H1 (cell line): ENCODE measurements around the gene RBM4. TPM values are rescaled to one million over a fixed set of nuclear protein-coding genes. Genes with fewer than 3 reads are reported as not detected.

Experiments
- CHD2 ChIP-seq: IDR thresholded peaks from 2 replicates; pipeline ENCODE4 v1.6.1; 2012; ENCODE audit warnings: low read length, improper control_type of control experiment
- CTBP2 ChIP-seq: IDR thresholded peaks from 2 replicates; pipeline ENCODE4 v1.7.0; 2011; ENCODE audit warnings: borderline replicate concordance, mild to moderate bottlenecking, moderate library complexity, mixed read lengths, low read length; ENCODE audit not compliant: insufficient read depth, insufficient read length
- EGR1 ChIP-seq: IDR thresholded peaks from 2 replicates; pipeline ENCODE4 v1.6.1; 2011; ENCODE audit warnings: low read depth, low read length, borderline replicate concordance
- PHF8 ChIP-seq: fragments of 200-600 bp; sonication (generic); conservative IDR thresholded peaks from 2 replicates; pipeline ENCODE4 v1.7.1; 2012; ENCODE audit warnings: low read depth, mild to moderate bottlenecking, inconsistent platforms, low read length, moderate library complexity
- RAD21 ChIP-seq, 2 experiments: IDR thresholded peaks in 1 of 2; conservative IDR thresholded peaks in 1 of 2; 2 replicates each; pipeline ENCODE4 v1.6.1; 2011; ENCODE audit warnings: low read depth in 2 of 2, low read length in 2 of 2, improper control_type of control experiment in 1 of 2, inconsistent platforms in 1 of 2, mild to moderate bottlenecking in 1 of 2, moderate library complexity in 1 of 2
- SIN3A ChIP-seq, 2 experiments: IDR thresholded peaks in 1 of 2; conservative IDR thresholded peaks in 1 of 2; 2 replicates each; pipeline ENCODE4 v1.6.1; 2011 to 2012; ENCODE audit warnings: low read length in 2 of 2, improper control_type of control experiment in 1 of 2, low read depth in 1 of 2, mild to moderate bottlenecking in 1 of 2
- TAF1 ChIP-seq: IDR thresholded peaks from 2 replicates; pipeline ENCODE4 v1.6.1; 2011; ENCODE audit warnings: mild to moderate bottlenecking, low read depth, low read length
- TBP ChIP-seq: IDR thresholded peaks from 2 replicates; pipeline ENCODE4 v1.6.1; 2011; ENCODE audit warnings: low read depth, low read length, improper control_type of control experiment
- TCF12 ChIP-seq: IDR thresholded peaks from 2 replicates; pipeline ENCODE4 v1.6.1; 2011; ENCODE audit warnings: low read depth, mild to moderate bottlenecking, low read length
- polyA plus RNA-seq, 7 experiments: library from polyadenylated mRNA; depleted of rRNA in 3 of 7; stranded (reverse) in 5 of 7; unstranded in 2 of 7; fragments of >200 nt in 5 of 7; fragments of 200-250 nt in 2 of 7; gene quantifications; 1 replicate in 5 of 7; 2 replicates in 1 of 7; 4 replicates in 1 of 7; pipeline versions ENCODE4 v1.2.1 to v1.2.3, GENCODE V29; 2011 to 2013; ENCODE audit warnings: missing spikeins in 2 of 7, mixed read lengths in 2 of 7
- total RNA-seq: library from RNA; stranded (reverse); fragmentation: NEBNext Ultra II Directional; extraction: Animal tissue kit (Norgen Biotek cat#: 25700); gene quantifications from 2 replicates; pipeline ENCODE4 v1.2.1, GENCODE V29; 2021
- TF ChIP-seq, protein P1 (sequence below): fragments of 300-600 bp; sonication (generic); IDR thresholded peaks from 2 replicates; pipeline ENCODE4 v1.7.1; 2012; ENCODE audit warnings: low read length, moderate library complexity, mild to moderate bottlenecking, inconsistent platforms; ENCODE audit not compliant: insufficient replicate concordance

The RBM4 gene
- total and polyA plus RNA-seq, 2 of the 8 experiments (the other 6 are each of a cell fraction or from before 2014, with no cell fraction given) = 192 to 330 TPM

GRCh38 chr11:66616379-66617154 lies 21.9 kb upstream of the RBM4 start, which contains the start of gene RBM14 (continued):
- TF ChIP-seq EGR1 = no peak
- peak; percentile 74 to 90; a peak in 3 of 4 replicates for TF ChIP-seq SIN3A (conservative IDR thresholded peaks at IDR 0.05 in 1 of 2, IDR thresholded peaks at IDR 0.05 in 1 of 2; ENCODE audit: low read depth in 1 of 2, low read length in 2 of 2)
- TF ChIP-seq, protein P1, sequence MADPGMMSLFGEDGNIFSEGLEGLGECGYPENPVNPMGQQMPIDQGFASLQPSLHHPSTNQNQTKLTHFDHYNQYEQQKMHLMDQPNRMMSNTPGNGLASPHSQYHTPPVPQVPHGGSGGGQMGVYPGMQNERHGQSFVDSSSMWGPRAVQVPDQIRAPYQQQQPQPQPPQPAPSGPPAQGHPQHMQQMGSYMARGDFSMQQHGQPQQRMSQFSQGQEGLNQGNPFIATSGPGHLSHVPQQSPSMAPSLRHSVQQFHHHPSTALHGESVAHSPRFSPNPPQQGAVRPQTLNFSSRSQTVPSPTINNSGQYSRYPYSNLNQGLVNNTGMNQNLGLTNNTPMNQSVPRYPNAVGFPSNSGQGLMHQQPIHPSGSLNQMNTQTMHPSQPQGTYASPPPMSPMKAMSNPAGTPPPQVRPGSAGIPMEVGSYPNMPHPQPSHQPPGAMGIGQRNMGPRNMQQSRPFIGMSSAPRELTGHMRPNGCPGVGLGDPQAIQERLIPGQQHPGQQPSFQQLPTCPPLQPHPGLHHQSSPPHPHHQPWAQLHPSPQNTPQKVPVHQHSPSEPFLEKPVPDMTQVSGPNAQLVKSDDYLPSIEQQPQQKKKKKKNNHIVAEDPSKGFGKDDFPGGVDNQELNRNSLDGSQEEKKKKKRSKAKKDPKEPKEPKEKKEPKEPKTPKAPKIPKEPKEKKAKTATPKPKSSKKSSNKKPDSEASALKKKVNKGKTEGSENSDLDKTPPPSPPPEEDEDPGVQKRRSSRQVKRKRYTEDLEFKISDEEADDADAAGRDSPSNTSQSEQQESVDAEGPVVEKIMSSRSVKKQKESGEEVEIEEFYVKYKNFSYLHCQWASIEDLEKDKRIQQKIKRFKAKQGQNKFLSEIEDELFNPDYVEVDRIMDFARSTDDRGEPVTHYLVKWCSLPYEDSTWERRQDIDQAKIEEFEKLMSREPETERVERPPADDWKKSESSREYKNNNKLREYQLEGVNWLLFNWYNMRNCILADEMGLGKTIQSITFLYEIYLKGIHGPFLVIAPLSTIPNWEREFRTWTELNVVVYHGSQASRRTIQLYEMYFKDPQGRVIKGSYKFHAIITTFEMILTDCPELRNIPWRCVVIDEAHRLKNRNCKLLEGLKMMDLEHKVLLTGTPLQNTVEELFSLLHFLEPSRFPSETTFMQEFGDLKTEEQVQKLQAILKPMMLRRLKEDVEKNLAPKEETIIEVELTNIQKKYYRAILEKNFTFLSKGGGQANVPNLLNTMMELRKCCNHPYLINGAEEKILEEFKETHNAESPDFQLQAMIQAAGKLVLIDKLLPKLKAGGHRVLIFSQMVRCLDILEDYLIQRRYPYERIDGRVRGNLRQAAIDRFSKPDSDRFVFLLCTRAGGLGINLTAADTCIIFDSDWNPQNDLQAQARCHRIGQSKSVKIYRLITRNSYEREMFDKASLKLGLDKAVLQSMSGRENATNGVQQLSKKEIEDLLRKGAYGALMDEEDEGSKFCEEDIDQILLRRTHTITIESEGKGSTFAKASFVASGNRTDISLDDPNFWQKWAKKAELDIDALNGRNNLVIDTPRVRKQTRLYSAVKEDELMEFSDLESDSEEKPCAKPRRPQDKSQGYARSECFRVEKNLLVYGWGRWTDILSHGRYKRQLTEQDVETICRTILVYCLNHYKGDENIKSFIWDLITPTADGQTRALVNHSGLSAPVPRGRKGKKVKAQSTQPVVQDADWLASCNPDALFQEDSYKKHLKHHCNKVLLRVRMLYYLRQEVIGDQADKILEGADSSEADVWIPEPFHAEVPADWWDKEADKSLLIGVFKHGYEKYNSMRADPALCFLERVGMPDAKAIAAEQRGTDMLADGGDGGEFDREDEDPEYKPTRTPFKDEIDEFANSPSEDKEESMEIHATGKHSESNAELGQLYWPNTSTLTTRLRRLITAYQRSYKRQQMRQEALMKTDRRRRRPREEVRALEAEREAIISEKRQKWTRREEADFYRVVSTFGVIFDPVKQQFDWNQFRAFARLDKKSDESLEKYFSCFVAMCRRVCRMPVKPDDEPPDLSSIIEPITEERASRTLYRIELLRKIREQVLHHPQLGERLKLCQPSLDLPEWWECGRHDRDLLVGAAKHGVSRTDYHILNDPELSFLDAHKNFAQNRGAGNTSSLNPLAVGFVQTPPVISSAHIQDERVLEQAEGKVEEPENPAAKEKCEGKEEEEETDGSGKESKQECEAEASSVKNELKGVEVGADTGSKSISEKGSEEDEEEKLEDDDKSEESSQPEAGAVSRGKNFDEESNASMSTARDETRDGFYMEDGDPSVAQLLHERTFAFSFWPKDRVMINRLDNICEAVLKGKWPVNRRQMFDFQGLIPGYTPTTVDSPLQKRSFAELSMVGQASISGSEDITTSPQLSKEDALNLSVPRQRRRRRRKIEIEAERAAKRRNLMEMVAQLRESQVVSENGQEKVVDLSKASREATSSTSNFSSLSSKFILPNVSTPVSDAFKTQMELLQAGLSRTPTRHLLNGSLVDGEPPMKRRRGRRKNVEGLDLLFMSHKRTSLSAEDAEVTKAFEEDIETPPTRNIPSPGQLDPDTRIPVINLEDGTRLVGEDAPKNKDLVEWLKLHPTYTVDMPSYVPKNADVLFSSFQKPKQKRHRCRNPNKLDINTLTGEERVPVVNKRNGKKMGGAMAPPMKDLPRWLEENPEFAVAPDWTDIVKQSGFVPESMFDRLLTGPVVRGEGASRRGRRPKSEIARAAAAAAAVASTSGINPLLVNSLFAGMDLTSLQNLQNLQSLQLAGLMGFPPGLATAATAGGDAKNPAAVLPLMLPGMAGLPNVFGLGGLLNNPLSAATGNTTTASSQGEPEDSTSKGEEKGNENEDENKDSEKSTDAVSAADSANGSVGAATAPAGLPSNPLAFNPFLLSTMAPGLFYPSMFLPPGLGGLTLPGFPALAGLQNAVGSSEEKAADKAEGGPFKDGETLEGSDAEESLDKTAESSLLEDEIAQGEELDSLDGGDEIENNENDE = no peak
- TF ChIP-seq TCF12 = no peak
- TF ChIP-seq CHD2 = peak; percentile 81
- no peak for TF ChIP-seq CTBP2
- peak; percentile 98 for TF ChIP-seq TAF1
- peak; percentile 93 for TF ChIP-seq TBP
- TF ChIP-seq PHF8 = peak; percentile 97
- TF ChIP-seq RAD21 (IDR thresholded peaks at IDR 0.05 in 1 of 2, conservative IDR thresholded peaks at IDR 0.05 in 1 of 2; ENCODE audit: low read depth in 2 of 2, low read length in 2 of 2) = no peak
